Measurements from ENCODE around the gene AJM1.

DNA sequence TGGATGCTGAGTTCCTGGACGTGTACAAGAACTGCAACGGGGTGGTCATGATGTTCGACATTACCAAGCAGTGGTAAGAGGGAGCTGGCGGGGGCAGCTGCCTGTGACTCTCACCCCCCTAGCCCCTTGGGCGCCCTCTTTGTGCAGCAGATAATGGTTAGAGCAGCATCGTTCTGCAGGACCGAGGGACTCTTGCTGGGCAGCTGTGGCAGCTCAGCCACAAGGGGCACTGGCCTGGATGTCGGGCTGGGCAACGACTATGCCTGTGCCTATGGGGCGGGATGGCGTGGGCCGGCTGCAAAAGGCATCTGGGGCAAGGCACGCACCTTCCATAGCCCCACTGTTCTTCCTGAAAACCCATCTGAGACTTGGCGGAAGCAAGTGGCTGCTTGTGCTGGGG lies 12.9 kb upstream of the AJM1 start:
- TF ChIP-seq, protein P1, sequence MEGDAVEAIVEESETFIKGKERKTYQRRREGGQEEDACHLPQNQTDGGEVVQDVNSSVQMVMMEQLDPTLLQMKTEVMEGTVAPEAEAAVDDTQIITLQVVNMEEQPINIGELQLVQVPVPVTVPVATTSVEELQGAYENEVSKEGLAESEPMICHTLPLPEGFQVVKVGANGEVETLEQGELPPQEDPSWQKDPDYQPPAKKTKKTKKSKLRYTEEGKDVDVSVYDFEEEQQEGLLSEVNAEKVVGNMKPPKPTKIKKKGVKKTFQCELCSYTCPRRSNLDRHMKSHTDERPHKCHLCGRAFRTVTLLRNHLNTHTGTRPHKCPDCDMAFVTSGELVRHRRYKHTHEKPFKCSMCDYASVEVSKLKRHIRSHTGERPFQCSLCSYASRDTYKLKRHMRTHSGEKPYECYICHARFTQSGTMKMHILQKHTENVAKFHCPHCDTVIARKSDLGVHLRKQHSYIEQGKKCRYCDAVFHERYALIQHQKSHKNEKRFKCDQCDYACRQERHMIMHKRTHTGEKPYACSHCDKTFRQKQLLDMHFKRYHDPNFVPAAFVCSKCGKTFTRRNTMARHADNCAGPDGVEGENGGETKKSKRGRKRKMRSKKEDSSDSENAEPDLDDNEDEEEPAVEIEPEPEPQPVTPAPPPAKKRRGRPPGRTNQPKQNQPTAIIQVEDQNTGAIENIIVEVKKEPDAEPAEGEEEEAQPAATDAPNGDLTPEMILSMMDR (IDR thresholded peaks at IDR 0.05; ENCODE audit: low read depth, low read length), result no peak
- TF ChIP-seq, protein P2, sequence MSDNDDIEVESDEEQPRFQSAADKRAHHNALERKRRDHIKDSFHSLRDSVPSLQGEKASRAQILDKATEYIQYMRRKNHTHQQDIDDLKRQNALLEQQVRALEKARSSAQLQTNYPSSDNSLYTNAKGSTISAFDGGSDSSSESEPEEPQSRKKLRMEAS (IDR thresholded peaks at IDR 0.05; ENCODE audit: low read depth, low read length), result no peak
- no peak for TF ChIP-seq POLR2A (IDR thresholded peaks at IDR 0.05; ENCODE audit: extremely low read depth, insufficient read length)

All from NB4 (cell line).